OCI-LY3 (cell line): Measurements from ENCODE around the gene TNFRSF17.

ENCODE experiments used
- H2AFZ ChIP-seq: fragments of 200-600, 300-600 bp; shearing (Covaris generic); 2 replicates; pipeline ENCODE4 v1.6.0; 2014; ENCODE audit warnings: antibody characterized with exemption, low read depth, low read length
- H3K27ac ChIP-seq: fragments of 200-600, 300-600 bp; sonication (generic); 2 replicates; pipeline ENCODE4 v1.5.1; 2014; ENCODE audit warnings: mild to moderate bottlenecking, low read length, moderate library complexity, mixed read lengths
- H3K27me3 ChIP-seq: fragments of 200-600, 300-600 bp; sonication (generic); 2 replicates; pipeline ENCODE4 v1.6.1; 2014; ENCODE audit warnings: low read depth, low read length, mixed read lengths
- H3K36me3 ChIP-seq: fragments of 200-600, 300-600 bp; sonication (generic); replicated peaks from 2 replicates; pipeline ENCODE3; 2014; ENCODE audit warnings: low read depth, low read length, mixed read lengths
- H3K4me1 ChIP-seq: fragments of 300-600, 200-600 bp; sonication (generic); 2 replicates; pipeline ENCODE4 v1.6.1; 2014; ENCODE audit warnings: low read length, mixed read lengths
- H3K4me2 ChIP-seq: fragments of 200-600, 300-600 bp; sonication (generic); 2 replicates; pipeline ENCODE4 v1.6.1; 2014; ENCODE audit warnings: low read length, mixed read lengths
- H3K4me3 ChIP-seq: fragments of 300-600, 200-600 bp; sonication (generic); 2 replicates; pipeline ENCODE4 v1.5.1; 2014; ENCODE audit warnings: antibody characterized with exemption, mild to moderate bottlenecking, low read length, moderate library complexity
- H3K79me2 ChIP-seq: fragments of 300-600, 200-600 bp; shearing (Covaris generic); 2 replicates; pipeline ENCODE4 v1.6.1; 2014; ENCODE audit warnings: mild to moderate bottlenecking, low read length, mixed read lengths
- H3K9ac ChIP-seq: fragments of 300-600, 200-600 bp; shearing (Covaris generic); 2 replicates; pipeline ENCODE4 v1.6.0; 2014; ENCODE audit warnings: mild to moderate bottlenecking, low read length, moderate library complexity
- H3K9me3 ChIP-seq: fragments of 200-600, 300-600 bp; shearing (Covaris generic); 2 replicates; pipeline ENCODE4 v1.6.1; 2014; ENCODE audit warnings: low read length, mixed read lengths; ENCODE audit not compliant: insufficient read depth
- H4K20me1 ChIP-seq: fragments of 200-600, 300-600 bp; sonication (generic); 2 replicates; pipeline ENCODE4 v1.6.1; 2016; ENCODE audit warnings: low read length, mixed read lengths; ENCODE audit not compliant: insufficient read depth
- CTCF ChIP-seq: fragments of 200-600, 300-600 bp; sonication (generic); IDR thresholded peaks from 2 replicates; pipeline ENCODE4 v1.5.1; 2014; ENCODE audit warnings: antibody characterized with exemption, low read length, low read depth
- EZH2phosphoT487 ChIP-seq: fragments of 200-600 bp; shearing (Covaris generic); IDR thresholded peaks from 2 replicates; pipeline ENCODE4 v1.6.1; 2018; ENCODE audit warnings: antibody characterized with exemption, mixed run types, low read depth

Gene TNFRSF17

DNA sequence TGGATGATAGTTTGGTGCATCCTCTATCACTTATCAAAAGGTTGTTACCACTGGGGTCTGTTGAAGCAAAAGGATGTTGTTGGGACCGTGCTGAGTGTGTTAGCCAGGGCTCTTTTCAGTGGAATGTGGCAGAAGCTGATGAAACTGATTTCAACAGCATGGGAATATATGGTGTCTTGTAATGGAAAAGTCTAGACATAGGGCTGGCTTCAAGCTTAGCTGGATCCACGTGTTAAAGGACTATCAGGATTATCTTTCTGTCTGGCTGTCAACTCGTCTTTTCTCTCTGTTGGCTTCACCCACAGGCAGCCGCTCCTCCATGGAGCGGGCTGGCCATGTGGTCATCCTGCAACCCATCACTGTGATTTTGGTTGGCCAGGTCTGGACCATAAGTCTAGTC lies 20.2 kb downstream of the TNFRSF17 start:
- Histone ChIP-seq H3K4me2 (no peak overlapping the region), H3K9me3 (no peaks in the 10 kb centered on the region), H3K36me3 (no peaks in the 10 kb centered on the region), H3K4me3 (no peak overlapping the region), H4K20me1 (no peaks in the 10 kb centered on the region), H3K79me2 (peaks cover 18% of the 10 kb centered on the region), H2AFZ (no peak overlapping the region), H3K4me1 (peaks cover 33% of the 10 kb centered on the region), H3K9ac (no peak overlapping the region), H3K27ac (no peak overlapping the region), H3K27me3 (no peaks in the 10 kb centered on the region)
- no peak for TF ChIP-seq CTCF
- TF ChIP-seq EZH2phosphoT487, result no peak

- no peak overlapping the region for H3K4me3 ChIP-seq
- H3K9me3 ChIP-seq, result no peaks in the 10 kb centered on the region
- H3K79me2 ChIP-seq, result peaks cover 10% of the 10 kb centered on the region; the same call in 1 of the 2 replicates
- H3K4me1 ChIP-seq, result peaks cover 36% of the 10 kb centered on the region
- no peaks in the 10 kb centered on the region for H3K27me3 ChIP-seq
- H4K20me1 ChIP-seq, result no peaks in the 10 kb centered on the region
- TF ChIP-seq CTCF (no peak), EZH2phosphoT487 (no peak)
- no peak overlapping the region for H3K9ac ChIP-seq
- no peak overlapping the region for H2AFZ ChIP-seq
- H3K4me2 ChIP-seq, result no peak overlapping the region
- no peak overlapping the region for H3K27ac ChIP-seq
- no peaks in the 10 kb centered on the region for H3K36me3 ChIP-seq
Measured at GRCh38 chr16:11986521-11987057, 21.6 kb downstream of the TNFRSF17 start.

GRCh38 chr16:11988258-11988978 lies 23.4 kb downstream of the TNFRSF17 start:
- H3K36me3 ChIP-seq, result no peaks in the 10 kb centered on the region

More at GRCh38 chr16:11988258-11988978, 23.4 kb downstream of the TNFRSF17 start:
- H3K4me1 ChIP-seq, result peaks cover 49% of the 10 kb centered on the region
- no peak overlapping the region for H2AFZ ChIP-seq
- H3K9me3 ChIP-seq, result no peaks in the 10 kb centered on the region
- H3K79me2 ChIP-seq, result peaks cover 13% of the 10 kb centered on the region
- H3K27me3 ChIP-seq, result no peaks in the 10 kb centered on the region
- H3K4me2 ChIP-seq, result no peak overlapping the region
- H3K4me3 ChIP-seq, result no peak overlapping the region
- H3K9ac ChIP-seq, result no peak overlapping the region
- no peaks in the 10 kb centered on the region for H4K20me1 ChIP-seq
- TF ChIP-seq EZH2phosphoT487, result no peak
- no peak for TF ChIP-seq CTCF
- H3K27ac ChIP-seq, result no peak overlapping the region
